ENCODE data around the gene UQCRQ.

UQCRQ gene

GRCh38 chr5:132827943-132828673 lies 38.3 kb upstream of the UQCRQ start:
- no peak for DNase-seq (ENCODE audit: low spot score)
- Histone ChIP-seq H3K27ac (no peak overlapping the region), H3K4me3 (no peak overlapping the region)
- no peak for TF ChIP-seq CTCF (IDR thresholded peaks at IDR 0.05)

- H3K27ac ChIP-seq, result no peak overlapping the region
- peak overlapping the region; percentile 85 for H3K4me3 ChIP-seq
- no peak for DNase-seq (ENCODE audit: low spot score)
- TF ChIP-seq CTCF (IDR thresholded peaks at IDR 0.05), result no peak
Observed at GRCh38 chr5:132828846-132829494, 37.5 kb upstream of the UQCRQ start.

GRCh38 chr5:132829742-132830435 lies 36.6 kb upstream of the UQCRQ start:
- H3K4me3 ChIP-seq, result peak overlapping the region; percentile 85
- H3K27ac ChIP-seq, result peak overlapping the region; percentile 21 to 79
- no peak for DNase-seq (ENCODE audit: low spot score)
- peak; percentile 88 for TF ChIP-seq CTCF (IDR thresholded peaks at IDR 0.05)

GRCh38 chr5:132830436-132831094 lies 35.9 kb upstream of the UQCRQ start, which contains the start of gene SHROOM1:
Gene SHROOM1 (minus strand): TSS chr5:132830647. CDS start chr5:132826140, 4,507 bp downstream.
- no peak for DNase-seq (ENCODE audit: low spot score)

GRCh38 chr5:132831095-132831860 lies 35.2 kb upstream of the UQCRQ start:
- DNase-seq (ENCODE audit: low spot score), result no peak
- peak overlapping the region; percentile 85 for H3K4me3 ChIP-seq
- no peak for TF ChIP-seq CTCF (IDR thresholded peaks at IDR 0.05)
- H3K27ac ChIP-seq, result peak overlapping the region in 1 of 2 donors; percentile 79

More at GRCh38 chr5:132830436-132831094, 35.9 kb upstream of the UQCRQ start, which contains the start of gene SHROOM1:
- Histone ChIP-seq H3K4me3 (peak within 1 kb of the TSS; percentile 85), H3K27ac (peak within 1 kb of the TSS; percentile 21 to 79)
- no peak for TF ChIP-seq CTCF (IDR thresholded peaks at IDR 0.05)

- Histone ChIP-seq H3K4me3 (no peak overlapping the region), H3K27ac (no peak overlapping the region)
- TF ChIP-seq CTCF (IDR thresholded peaks at IDR 0.05), result no peak
- no peak for DNase-seq (ENCODE audit: low spot score)
Observed at GRCh38 chr5:132832612-132833011, 33.8 kb upstream of the UQCRQ start.

All from coronary artery (tissue), 2 donors.